Measurements from ENCODE around the gene ZMYM4.

DNA sequence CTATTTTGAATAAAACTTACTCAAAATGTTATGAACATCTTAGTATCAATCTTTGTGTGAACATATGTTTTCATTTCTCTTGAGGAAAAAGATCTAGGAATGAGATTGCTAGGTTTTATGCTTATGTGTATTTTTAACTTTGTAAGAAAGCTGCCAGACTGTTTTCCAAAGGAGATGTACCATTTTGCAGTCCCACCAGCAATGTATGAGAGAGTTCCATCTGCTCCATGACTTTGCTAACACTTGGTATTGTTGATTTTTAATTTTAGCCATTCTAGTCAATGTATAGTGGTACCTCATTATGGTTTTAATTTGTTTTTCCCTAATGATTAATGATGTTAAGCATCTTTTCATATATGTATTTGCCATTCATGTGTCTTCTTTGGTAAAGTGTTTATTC is 132.5 kb downstream of the ZMYM4 start:
- TF ChIP-seq, protein P1, sequence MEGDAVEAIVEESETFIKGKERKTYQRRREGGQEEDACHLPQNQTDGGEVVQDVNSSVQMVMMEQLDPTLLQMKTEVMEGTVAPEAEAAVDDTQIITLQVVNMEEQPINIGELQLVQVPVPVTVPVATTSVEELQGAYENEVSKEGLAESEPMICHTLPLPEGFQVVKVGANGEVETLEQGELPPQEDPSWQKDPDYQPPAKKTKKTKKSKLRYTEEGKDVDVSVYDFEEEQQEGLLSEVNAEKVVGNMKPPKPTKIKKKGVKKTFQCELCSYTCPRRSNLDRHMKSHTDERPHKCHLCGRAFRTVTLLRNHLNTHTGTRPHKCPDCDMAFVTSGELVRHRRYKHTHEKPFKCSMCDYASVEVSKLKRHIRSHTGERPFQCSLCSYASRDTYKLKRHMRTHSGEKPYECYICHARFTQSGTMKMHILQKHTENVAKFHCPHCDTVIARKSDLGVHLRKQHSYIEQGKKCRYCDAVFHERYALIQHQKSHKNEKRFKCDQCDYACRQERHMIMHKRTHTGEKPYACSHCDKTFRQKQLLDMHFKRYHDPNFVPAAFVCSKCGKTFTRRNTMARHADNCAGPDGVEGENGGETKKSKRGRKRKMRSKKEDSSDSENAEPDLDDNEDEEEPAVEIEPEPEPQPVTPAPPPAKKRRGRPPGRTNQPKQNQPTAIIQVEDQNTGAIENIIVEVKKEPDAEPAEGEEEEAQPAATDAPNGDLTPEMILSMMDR (IDR thresholded peaks at IDR 0.05): no peak
- no peak for TF ChIP-seq POLR2A (IDR thresholded peaks at IDR 0.05)

Data from esophagus squamous epithelium (tissue), 4 donors.